H1 (cell line): Measurements from ENCODE around the gene UBL4A. TPM values are rescaled to one million over a fixed set of nuclear protein-coding genes. Genes with fewer than 3 reads are reported as not detected.

ENCODE experiments used
- CTCF ChIA-PET: fragments of 300-600 bp; sonication (Branson Sonifier 250); formaldehyde crosslinking; loops from one replicate; lab custom pipeline; 2021; ENCODE audit not compliant: partially characterized antibody; lab: Charles Lee
- POLR2A ChIA-PET: fragments of 300-600 bp; sonication (Branson Sonifier 250); formaldehyde crosslinking; loops from one replicate; lab custom pipeline; 2021; ENCODE audit warnings: inconsistent platforms; ENCODE audit not compliant: partially characterized antibody; lab: Charles Lee
- DNase-seq, 2 experiments: peaks; one replicate each; pipeline versions ENCODE4 v3.0.0 to v3.0.0-alpha.2; 2010 to 2022; ENCODE audit warnings: low spot score in 2 of 2, low read depth in 1 of 2, mixed read lengths in 1 of 2
- FAIRE-seq: peaks from 2 replicates; lab custom pipeline; 2011; peaks lifted over from hg19 to GRCh38; lab: Jason Lieb, UNC
- H2AFZ ChIP-seq: 2 replicates; pipeline ENCODE4 v1.8.1; 2012; ENCODE audit warnings: low read length, inconsistent platforms
- H2AK5ac ChIP-seq: 2 replicates; pipeline ENCODE4 v1.6.1; 2013; ENCODE audit warnings: low read depth, low read length
- H2BK120ac ChIP-seq: replicated peaks from 2 replicates; pipeline ENCODE3; 2013; ENCODE audit warnings: low read depth, low read length, inconsistent platforms
- H2BK12ac ChIP-seq: 2 replicates; pipeline ENCODE4 v1.6.1; 2013; ENCODE audit warnings: low read depth, low read length
- H2BK15ac ChIP-seq: 2 replicates; pipeline ENCODE4 v1.6.1; 2013; ENCODE audit warnings: low read length
- H2BK20ac ChIP-seq: 2 replicates; pipeline ENCODE4 v1.6.1; 2013; ENCODE audit warnings: low read length
- H2BK5ac ChIP-seq: 2 replicates; pipeline ENCODE4 v1.6.1; 2013; ENCODE audit warnings: low read depth, low read length
- H3K14ac ChIP-seq: 2 replicates; pipeline ENCODE4 v1.6.1; 2013; ENCODE audit warnings: inconsistent platforms; ENCODE audit not compliant: insufficient read length
- H3K18ac ChIP-seq: 2 replicates; pipeline ENCODE4 v1.6.1; 2013; ENCODE audit warnings: low read length; ENCODE audit errors: extremely low read depth
- H3K23ac ChIP-seq: 2 replicates; pipeline ENCODE4 v1.6.1; 2013; ENCODE audit warnings: inconsistent platforms; ENCODE audit not compliant: insufficient read length
- H3K23me2 ChIP-seq: 2 replicates; pipeline ENCODE4 v1.6.1; 2013; ENCODE audit warnings: low read depth, low read length
- H3K27ac ChIP-seq: 2 replicates; pipeline ENCODE4 v1.6.1; 2011; ENCODE audit warnings: low read depth, low read length, inconsistent platforms
- H3K27me3 ChIP-seq, 4 experiments: replicated peaks in 1 of 4; 1 replicate in 1 of 4; 2 replicates in 3 of 4; pipeline versions ENCODE4 v1.6.1 to v1.8.1; 2011 to 2013; ENCODE audit warnings: low read length in 3 of 4, mild to moderate bottlenecking in 3 of 4, inconsistent platforms in 2 of 4, mixed read lengths in 2 of 4, moderate library complexity in 1 of 4; ENCODE audit not compliant: control insufficient read depth in 3 of 4, insufficient read depth in 3 of 4; ENCODE audit errors: extremely low read depth in 1 of 4
- H3K36me3 ChIP-seq, 4 experiments: 2 replicates each; pipeline versions ENCODE4 v1.6.1 to v1.8.1; 2011 to 2013; ENCODE audit warnings: mild to moderate bottlenecking in 4 of 4, low read length in 3 of 4, moderate library complexity in 2 of 4, control low read depth in 1 of 4, inconsistent platforms in 1 of 4; ENCODE audit not compliant: insufficient read depth in 4 of 4, control insufficient read depth in 2 of 4
- H3K4ac ChIP-seq: replicated peaks from 2 replicates; pipeline ENCODE3; 2013; ENCODE audit warnings: low read length, low read depth, mixed read lengths, inconsistent platforms; ENCODE audit not compliant: insufficient read length
- H3K4me1 ChIP-seq, 4 experiments: replicated peaks in 1 of 4; 1 replicate in 1 of 4; 2 replicates in 3 of 4; pipeline versions ENCODE4 v1.6.1 to v1.8.1; 2011 to 2013; ENCODE audit warnings: low read length in 3 of 4, inconsistent platforms in 2 of 4, mixed read lengths in 1 of 4; ENCODE audit not compliant: insufficient read depth in 4 of 4, control insufficient read depth in 3 of 4
- H3K4me2 ChIP-seq, 2 experiments: 2 replicates each; pipeline versions ENCODE4 v1.6.1 to v1.8.1; 2011 to 2013; ENCODE audit warnings: low read depth in 2 of 2, low read length in 2 of 2, control low read depth in 1 of 2, inconsistent platforms in 1 of 2, mild to moderate bottlenecking in 1 of 2; ENCODE audit not compliant: insufficient read depth in 1 of 2
- H3K4me3 ChIP-seq, 4 experiments: fragments of 200-600, 300-600 bp in 1 of 4; sonication (generic), shearing (Covaris generic), sonication (Bioruptor Twin) in 1 of 4; 2 replicates each; pipeline versions ENCODE4 v1.5.1 to v1.8.1; 2011 to 2016; ENCODE audit warnings: low read length in 4 of 4, low read depth in 3 of 4, control low read depth in 2 of 4, inconsistent platforms in 2 of 4, mild to moderate bottlenecking in 2 of 4, mixed read lengths in 1 of 4, moderate library complexity in 1 of 4; ENCODE audit not compliant: insufficient read depth in 2 of 4; ENCODE audit errors: extremely low read depth in 1 of 4
- H3K56ac ChIP-seq: replicated peaks from 2 replicates; pipeline ENCODE3; 2013; ENCODE audit warnings: low read depth, mild to moderate bottlenecking, mixed read lengths, low read length, inconsistent platforms; ENCODE audit not compliant: insufficient read length
- H3K79me1 ChIP-seq: 2 replicates; pipeline ENCODE4 v1.6.1; 2013; ENCODE audit warnings: low read depth, low read length, control low read depth
- H3K79me2 ChIP-seq, 2 experiments: 2 replicates each; pipeline versions ENCODE4 v1.6.1 to v1.8.1; 2012 to 2013; ENCODE audit warnings: low read length in 2 of 2, mild to moderate bottlenecking in 2 of 2, inconsistent platforms in 1 of 2; ENCODE audit not compliant: insufficient read depth in 2 of 2, control insufficient read depth in 1 of 2
- H3K9ac ChIP-seq, 4 experiments: replicated peaks in 1 of 4; 1 replicate in 1 of 4; 2 replicates in 3 of 4; pipeline versions ENCODE4 v1.6.1 to v1.8.1; 2011 to 2013; ENCODE audit warnings: low read depth in 3 of 4, low read length in 3 of 4, control low read depth in 2 of 4, mild to moderate bottlenecking in 2 of 4, moderate library complexity in 2 of 4, inconsistent platforms in 1 of 4; ENCODE audit errors: extremely low read depth in 1 of 4
- H3K9me3 ChIP-seq, 2 experiments: 2 replicates each; pipeline versions ENCODE4 v1.6.1 to v1.8.1; 2012 to 2013; ENCODE audit warnings: mild to moderate bottlenecking in 2 of 2, moderate library complexity in 2 of 2, control low read depth in 1 of 2, inconsistent platforms in 1 of 2, low read depth in 1 of 2, low read length in 1 of 2, mixed read lengths in 1 of 2; ENCODE audit not compliant: insufficient read depth in 2 of 2
- H4K20me1 ChIP-seq, 2 experiments: replicated peaks in 1 of 2; 2 replicates each; pipeline versions ENCODE3 to v1.8.1; 2011 to 2013; ENCODE audit warnings: inconsistent platforms in 2 of 2, low read length in 2 of 2, mild to moderate bottlenecking in 1 of 2; ENCODE audit not compliant: insufficient read depth in 2 of 2, control insufficient read depth in 1 of 2
- H4K5ac ChIP-seq: 2 replicates; pipeline ENCODE4 v1.6.1; 2013; ENCODE audit warnings: low read length, low read depth, mixed read lengths, inconsistent platforms; ENCODE audit not compliant: insufficient read length
- H4K8ac ChIP-seq: 2 replicates; pipeline ENCODE4 v1.8.0; 2013; ENCODE audit warnings: mild to moderate bottlenecking, moderate library complexity, low read length, inconsistent platforms; ENCODE audit not compliant: insufficient read depth; ENCODE audit errors: extremely low read depth
- H4K91ac ChIP-seq: replicated peaks from 2 replicates; pipeline ENCODE3; 2013; ENCODE audit warnings: low read length, mixed read lengths, inconsistent platforms; ENCODE audit not compliant: insufficient read length
- ASH2L ChIP-seq: fragments of 200-600, 300-600 bp; sonication (generic); IDR thresholded peaks from one replicate; pipeline ENCODE4 v1.7.1; 2017; ENCODE audit warnings: low read length
- ATF3 ChIP-seq: IDR thresholded peaks from 2 replicates; pipeline ENCODE4 v1.6.1; 2011; ENCODE audit warnings: low read depth, mild to moderate bottlenecking, low read length; ENCODE audit not compliant: insufficient read depth
- BACH1 ChIP-seq: IDR thresholded peaks from 2 replicates; pipeline ENCODE4 v1.6.1; 2012; ENCODE audit warnings: low read length, improper control_type of control experiment
- FOSL1 ChIP-seq: IDR thresholded peaks from 2 replicates; pipeline ENCODE4 v1.6.1; 2011; ENCODE audit warnings: mild to moderate bottlenecking, low read depth, low read length, moderate library complexity; ENCODE audit not compliant: insufficient read depth
- GABPA ChIP-seq: IDR thresholded peaks from 2 replicates; pipeline ENCODE4 v1.6.1; 2011; ENCODE audit warnings: mild to moderate bottlenecking, low read length, moderate library complexity, borderline replicate concordance; ENCODE audit not compliant: insufficient read depth
- JUN ChIP-seq: IDR thresholded peaks from 2 replicates; pipeline ENCODE4 v1.6.1; 2011; ENCODE audit warnings: low read depth, mild to moderate bottlenecking, improper control_type of control experiment, low read length
- NANOG ChIP-seq: IDR thresholded peaks from 2 replicates; pipeline ENCODE4 v1.6.1; 2011; ENCODE audit warnings: low read length, low read depth, mild to moderate bottlenecking, inconsistent platforms; ENCODE audit not compliant: insufficient read depth, poor library complexity, severe bottlenecking
- NRF1 ChIP-seq: IDR thresholded peaks from 2 replicates; pipeline ENCODE4 v1.6.1; 2011; ENCODE audit warnings: mild to moderate bottlenecking, low read depth, low read length, improper control_type of control experiment
- POLR2AphosphoS5 ChIP-seq: IDR thresholded peaks from 2 replicates; pipeline ENCODE4 v1.6.1; 2011; ENCODE audit warnings: low read depth, low read length
- RNF2 ChIP-seq: fragments of 200-900, 300-1000 bp; sonication (generic); IDR thresholded peaks from 2 replicates; pipeline ENCODE4 v1.7.1; 2016; ENCODE audit warnings: borderline replicate concordance, low read depth, mild to moderate bottlenecking, antibody characterized with exemption, low read length; ENCODE audit not compliant: poor library complexity, severe bottlenecking; ENCODE audit errors: missing control alignments
- SUZ12 ChIP-seq: fragments of 200-600 bp; sonication (generic); IDR thresholded peaks from 2 replicates; pipeline ENCODE4 v1.6.1; 2012; ENCODE audit warnings: mild to moderate bottlenecking, inconsistent platforms, low read length, moderate library complexity, mixed read lengths
- TBP ChIP-seq: IDR thresholded peaks from 2 replicates; pipeline ENCODE4 v1.6.1; 2011; ENCODE audit warnings: low read depth, low read length, improper control_type of control experiment
- WGBS, 2 experiments: shearing (Covaris generic) in 1 of 2; methylation state at CpG; one replicate each; pipeline versions ENCODE4 v1.1.6 to v1.1.7; 2013 to 2015; ENCODE audit warnings: low lambda C conversion rate in 2 of 2, mixed read lengths in 2 of 2, inconsistent platforms in 1 of 2, low coverage in 1 of 2, missing lambda C conversion rate in 1 of 2; ENCODE audit not compliant: insufficient replicate concordance in 2 of 2, insufficient coverage in 1 of 2, insufficient read length in 1 of 2; ENCODE audit errors: extremely low coverage in 1 of 2, missing lambda C conversion rate in 1 of 2; 5-methylcytosine and 5-hydroxymethylcytosine counted together
- polyA plus RNA-seq, 7 experiments: library from polyadenylated mRNA; depleted of rRNA in 3 of 7; stranded (reverse) in 5 of 7; unstranded in 2 of 7; fragments of >200 nt in 5 of 7; fragments of 200-250 nt in 2 of 7; gene quantifications; 1 replicate in 5 of 7; 2 replicates in 1 of 7; 4 replicates in 1 of 7; pipeline versions ENCODE4 v1.2.1 to v1.2.3, GENCODE V29; 2011 to 2013; ENCODE audit warnings: missing spikeins in 2 of 7, mixed read lengths in 2 of 7
- total RNA-seq: library from RNA; stranded (reverse); fragmentation: NEBNext Ultra II Directional; extraction: Animal tissue kit (Norgen Biotek cat#: 25700); gene quantifications from 2 replicates; pipeline ENCODE4 v1.2.1, GENCODE V29; 2021

UBL4A gene
- total and polyA plus RNA-seq, 2 of the 8 experiments (the other 6 are each of a cell fraction or from before 2014, with no cell fraction given) = 23.1 to 31.7 TPM

GRCh38 chrX:154460326-154460725, 26.1 kb downstream of the UBL4A start:
- Histone ChIP-seq H3K56ac (no peak overlapping the region), H3K79me1 (no peaks in the 10 kb centered on the region)
- POLR2A ChIA-PET = interaction anchor here (0.7 to 2.0 kb wide), 9 partner anchors 9 to 92 kb away, joined by 3 to 5 read pairs (median 3); no protein-coding TSS in a partner anchor

More at GRCh38 chrX:154460326-154460725, 26.1 kb downstream of the UBL4A start:
- TF ChIP-seq NRF1 (no peak), ATF3 (no peak), FOSL1 (no peak), NANOG (no peak), JUN (no peak), RNF2 (no peak), SUZ12 (no peak), TBP (no peak), GABPA (no peak), BACH1 (no peak), POLR2AphosphoS5 (no peak), ASH2L (no peak)
- no peak overlapping the region for H2BK5ac ChIP-seq
- no peak overlapping the region for H3K27ac ChIP-seq
- FAIRE-seq (no peak), DNase-seq (no peak)
- no peak overlapping the region for H2BK15ac ChIP-seq
- no peaks in the 10 kb centered on the region; the same call in 1 of the 2 replicates for H3K23me2 ChIP-seq
- no peak overlapping the region for H2BK120ac ChIP-seq
- H4K5ac ChIP-seq = no peak overlapping the region
- H3K4me3 ChIP-seq = no peak overlapping the region
- H2AK5ac ChIP-seq = no peak overlapping the region
- no peaks in the 10 kb centered on the region for H3K79me2 ChIP-seq
- peaks cover 0 to 3% (median 0%) of the 10 kb centered on the region in 4 experiments; a peak in 1 of 7 replicates for H3K27me3 ChIP-seq
- H2BK20ac ChIP-seq = no peak overlapping the region
- no peak overlapping the region for H4K91ac ChIP-seq
- H3K14ac ChIP-seq = no peak overlapping the region
- H3K4ac ChIP-seq = no peak overlapping the region
- H3K18ac ChIP-seq = no peak overlapping the region
- no peak overlapping the region for H2AFZ ChIP-seq
- no peaks in the 10 kb centered on the region for H4K20me1 ChIP-seq
- no peak overlapping the region for H4K8ac ChIP-seq
- peaks cover 0 to 2% (median 0%) of the 10 kb centered on the region in 4 experiments; a peak in 2 of 7 replicates for H3K4me1 ChIP-seq
- 85% methylated on average over 15 of the region's 26 CpGs; no CpG with 5 or more reads in 1 of the 2 experiments for WGBS, 2 experiments
- no peak overlapping the region for H2BK12ac ChIP-seq
- no peak overlapping the region for H3K4me2 ChIP-seq
- peaks cover 0 to 8% (median 2%) of the 10 kb centered on the region in 4 experiments; a peak in 4 of 8 replicates for H3K36me3 ChIP-seq
- H3K23ac ChIP-seq = no peak overlapping the region
- H3K9me3 ChIP-seq = no peaks in the 10 kb centered on the region
- H3K9ac ChIP-seq = no peak overlapping the region
- CTCF ChIA-PET = interaction anchor here (0.7 to 1.8 kb wide), 4 partner anchors 9 to 30 kb away, joined by 3 to 7 read pairs (median 4); no protein-coding TSS in a partner anchor
